ENCODE data around the gene TALDO1. TPM values are rescaled to one million over a fixed set of nuclear protein-coding genes. Genes with fewer than 3 reads are reported as not detected.

Gene TALDO1
- total RNA-seq, 2 donors from 2014 or later = 90.3 to 111 TPM

- Histone ChIP-seq H3K4me1 (peaks cover 0 to 25% of the 10 kb centered on the region in 2 donors), H3K27ac (no peak overlapping the region), H3K4me3 (no peak overlapping the region), H3K9me3 (no peaks in the 10 kb centered on the region), H3K27me3 (no peaks in the 10 kb centered on the region), H3K36me3 (peaks cover 23% of the 10 kb centered on the region)
- TF ChIP-seq CTCF (IDR thresholded peaks at IDR 0.05) = no peak
- DNase-seq (ENCODE audit: low spot score) = no peak
Observed at GRCh38 chr11:773425-773824, 26.2 kb downstream of the TALDO1 start.

DNA sequence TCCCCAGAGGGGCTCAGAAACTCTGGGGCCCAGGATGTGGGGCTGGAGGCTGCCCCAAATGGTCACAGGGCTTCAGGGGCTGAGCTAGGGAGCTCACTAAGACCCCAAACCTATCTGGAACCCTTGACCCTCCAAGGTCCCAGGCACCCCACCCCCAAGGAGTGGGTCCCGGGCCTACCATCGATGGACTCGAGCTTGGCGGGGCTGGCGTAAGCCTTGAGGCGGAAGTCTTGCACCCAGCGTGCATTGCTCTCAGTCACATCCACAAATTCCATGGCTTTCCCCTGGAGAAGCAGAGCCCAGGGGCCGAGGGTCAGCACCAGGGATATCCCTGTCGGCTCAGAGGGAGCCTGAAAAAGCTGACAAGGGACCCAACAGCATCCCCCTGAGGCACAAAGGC lies 26.6 kb downstream of the TALDO1 start:
- Histone ChIP-seq H3K27ac (no peak overlapping the region), H3K27me3 (no peaks in the 10 kb centered on the region), H3K4me1 (peaks cover 0 to 29% of the 10 kb centered on the region in 2 donors), H3K4me3 (no peak overlapping the region), H3K9me3 (no peaks in the 10 kb centered on the region), H3K36me3 (peaks cover 23% of the 10 kb centered on the region)
- DNase-seq (ENCODE audit: low spot score) = no peak
- TF ChIP-seq CTCF (IDR thresholded peaks at IDR 0.05) = no peak

DNA sequence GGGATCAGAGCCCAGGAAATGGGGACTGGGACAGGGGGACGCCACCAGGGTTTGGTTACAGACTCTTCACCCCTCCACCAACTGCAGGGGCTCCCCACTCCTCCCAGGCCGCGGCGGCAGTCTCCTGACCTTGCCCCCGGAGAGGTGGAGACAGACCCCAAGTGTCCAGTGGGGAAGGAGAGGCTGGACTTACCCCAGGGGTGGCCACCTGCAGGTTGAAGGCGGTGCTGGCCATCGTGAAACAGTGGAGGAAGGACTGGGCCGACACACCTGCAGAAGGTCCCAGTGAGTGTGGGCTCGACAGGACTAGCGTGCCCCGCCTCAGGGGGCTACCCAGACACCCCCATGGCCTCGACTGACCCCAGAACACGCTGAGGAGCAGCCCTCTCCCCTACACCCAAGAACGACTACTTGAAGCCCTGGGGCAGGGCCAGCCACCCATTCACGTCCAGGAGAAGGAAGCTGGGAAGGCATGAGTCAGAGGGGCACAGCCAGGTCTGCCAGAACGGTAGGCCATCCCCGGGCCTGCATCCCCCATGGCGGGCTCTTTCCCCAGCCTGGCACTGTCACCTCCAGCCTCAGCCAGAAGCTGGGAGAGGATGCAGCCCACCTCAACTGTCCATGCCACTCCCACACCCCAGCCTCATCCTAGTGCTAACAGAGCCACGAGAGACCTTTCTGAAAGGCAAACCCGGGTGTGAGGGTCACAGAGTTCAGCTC lies 27.8 kb downstream of the TALDO1 start:
- no peaks in the 10 kb centered on the region for H3K27me3 ChIP-seq
- no peak overlapping the region for H3K27ac ChIP-seq
- TF ChIP-seq CTCF (IDR thresholded peaks at IDR 0.05) = no peak
- DNase-seq (ENCODE audit: low spot score) = no peak
- H3K36me3 ChIP-seq = peaks cover 23% of the 10 kb centered on the region
- H3K9me3 ChIP-seq = no peaks in the 10 kb centered on the region
- peaks cover 0 to 32% of the 10 kb centered on the region in 2 donors for H3K4me1 ChIP-seq
- no peak overlapping the region for H3K4me3 ChIP-seq

DNA sequence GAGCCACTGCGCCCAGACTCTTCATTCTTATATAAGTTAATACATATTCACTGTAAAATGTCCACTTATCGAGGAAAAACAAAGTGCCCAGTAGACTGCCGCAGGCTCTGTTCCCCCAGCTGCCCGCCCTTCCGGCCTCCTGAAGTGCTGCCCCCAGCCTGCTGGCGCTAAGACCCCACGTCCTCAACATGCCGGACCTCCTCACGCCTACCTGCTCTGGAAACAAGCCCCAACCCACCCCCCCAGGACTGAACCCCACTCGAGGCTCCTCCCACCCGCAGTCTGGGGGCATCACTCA lies 28.9 kb downstream of the TALDO1 start:
- no peak for DNase-seq (ENCODE audit: low spot score)
- H3K36me3 ChIP-seq = peaks cover 14% of the 10 kb centered on the region
- H3K27me3 ChIP-seq = no peaks in the 10 kb centered on the region
- H3K4me1 ChIP-seq = peaks cover 0 to 32% of the 10 kb centered on the region in 2 donors
- peak overlapping the region; percentile 91 to 93 for H3K4me3 ChIP-seq
- H3K9me3 ChIP-seq = no peaks in the 10 kb centered on the region
- peak overlapping the region in 1 of 2 donors; percentile 89 for H3K27ac ChIP-seq
- no peak for TF ChIP-seq CTCF (IDR thresholded peaks at IDR 0.05)

GRCh38 chr11:776561-777287 lies 29.5 kb downstream of the TALDO1 start:
- Histone ChIP-seq H3K4me1 (peaks cover 0 to 32% of the 10 kb centered on the region in 2 donors), H3K36me3 (peaks cover 9% of the 10 kb centered on the region)

More at GRCh38 chr11:776561-777287, 29.5 kb downstream of the TALDO1 start:
- Histone ChIP-seq H3K9me3 (no peaks in the 10 kb centered on the region), H3K4me3 (peak overlapping the region; percentile 91 to 93), H3K27ac (peak overlapping the region; percentile 82 to 89), H3K27me3 (no peaks in the 10 kb centered on the region)
- no peak for DNase-seq (ENCODE audit: low spot score)
- no peak for TF ChIP-seq CTCF (IDR thresholded peaks at IDR 0.05)

All from right atrium auricular region (tissue), 2 donors.